ENCODE results near the gene SULT2B1.
"Not testable (repeated sequence)": the region's sequence is repeated elsewhere in the genome, so short reads cannot be mapped to it uniquely, and the experiment has no call there.

SULT2B1 gene

DNA sequence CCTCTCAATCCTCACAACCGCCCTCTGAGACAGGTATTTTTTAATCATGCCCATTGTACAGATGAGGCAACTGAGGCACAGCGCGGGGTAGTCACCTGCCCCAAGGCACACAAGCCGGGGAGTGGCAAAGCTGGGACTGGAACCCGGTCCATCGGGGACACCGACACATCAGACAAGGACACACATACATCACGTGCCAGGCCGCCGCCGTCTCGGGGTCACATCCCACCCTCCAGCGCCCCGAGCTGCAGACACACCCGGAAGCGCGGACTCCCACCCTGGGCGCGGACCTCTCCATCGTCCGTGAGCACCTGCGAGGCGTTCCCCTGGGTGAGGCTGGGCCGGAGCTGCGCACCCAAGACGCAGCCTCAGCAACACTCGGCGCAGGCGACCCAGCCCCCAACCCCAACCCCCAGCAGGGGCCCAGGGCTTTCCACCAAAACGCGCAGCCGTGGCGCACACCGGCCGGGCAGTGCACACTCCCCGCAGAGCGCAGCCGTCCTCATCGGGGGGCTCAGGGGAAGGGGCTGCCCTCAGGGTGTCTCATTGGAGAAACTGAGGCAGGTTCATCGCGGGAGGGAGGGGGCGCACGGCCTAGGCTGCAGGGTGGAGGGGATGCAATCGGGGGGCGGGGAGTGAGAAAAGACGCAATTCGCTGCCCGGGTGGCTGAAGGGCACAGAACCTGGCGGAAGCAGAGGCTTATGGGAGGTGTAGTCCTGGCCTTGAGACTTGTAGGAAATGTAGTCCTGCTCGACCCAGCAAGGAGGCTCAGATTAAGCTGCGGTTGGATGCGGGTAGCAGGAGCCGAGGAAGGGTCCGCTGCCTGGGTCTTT, 38.5 kb upstream of the SULT2B1 start:
- no peak overlapping the region for H3K4me3 Mint-ChIP-seq
- H3K9me3 Mint-ChIP-seq = no peaks in the 10 kb centered on the region
- no peaks in the 10 kb centered on the region for H3K36me3 Mint-ChIP-seq
- DNase-seq = peak; percentile 89
- H3K27me3 Mint-ChIP-seq = peaks cover 15% of the 10 kb centered on the region
- CTCF ChIA-PET = interaction anchor here (0.6 to 1.6 kb wide), 5 partner anchors 20 to 199 kb away, joined by 3 to 7 read pairs (median 4); no protein-coding TSS in a partner anchor
- H3K4me1 Mint-ChIP-seq = peaks cover 16% of the 10 kb centered on the region
- peak overlapping the region; percentile 76 for H3K27ac Mint-ChIP-seq

- peaks cover 16% of the 10 kb centered on the region for H3K4me1 Mint-ChIP-seq
- no peak for DNase-seq
- H3K9me3 Mint-ChIP-seq = no peaks in the 10 kb centered on the region
- H3K4me3 Mint-ChIP-seq = no peak overlapping the region
- H3K27me3 Mint-ChIP-seq = peaks cover 12% of the 10 kb centered on the region
- H3K36me3 Mint-ChIP-seq = no peaks in the 10 kb centered on the region
- peak overlapping the region; percentile 76 for H3K27ac Mint-ChIP-seq
- CTCF ChIA-PET = interaction anchor here (0.6 to 1.6 kb wide), 3 partner anchors 54 to 75 kb away, joined by 3 to 7 read pairs (median 4); no protein-coding TSS in a partner anchor
Observed at GRCh38 chr19:48514123-48514458, 37.9 kb upstream of the SULT2B1 start.

DNA sequence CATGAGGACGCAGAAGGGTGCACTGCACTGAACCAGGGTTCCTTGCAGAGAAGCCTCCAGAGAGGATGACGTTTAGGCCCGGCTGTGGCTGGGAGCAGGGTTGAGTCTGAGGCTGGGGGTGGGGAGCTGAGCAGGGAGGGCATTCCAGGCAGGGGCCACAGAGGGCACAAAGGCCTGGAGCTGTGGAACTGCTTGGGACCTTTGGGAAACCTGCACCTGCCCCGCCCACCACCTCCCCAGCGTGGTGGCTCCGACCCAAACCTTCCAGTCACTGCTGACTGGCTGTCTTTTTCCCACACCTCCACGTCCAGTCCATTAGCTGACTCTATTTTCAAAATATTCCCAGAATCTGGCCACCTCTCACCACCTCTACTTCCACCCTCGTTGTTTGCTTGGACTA, 35.4 kb upstream of the SULT2B1 start:
- Mint-ChIP-seq H3K27me3 (peaks cover 4% of the 10 kb centered on the region), H3K9me3 (no peaks in the 10 kb centered on the region), H3K4me3 (no peak overlapping the region), H3K27ac (no peak overlapping the region), H3K4me1 (peaks cover 6% of the 10 kb centered on the region), H3K36me3 (no peaks in the 10 kb centered on the region)
- CTCF ChIA-PET = interaction anchor here (2.9 kb wide), 1 partner anchor 68 kb away, joined by 10 read pairs; no protein-coding TSS in a partner anchor
- no peak for DNase-seq

GRCh38 chr19:48518207-48518606, 33.8 kb upstream of the SULT2B1 start:
- no peaks in the 10 kb centered on the region for H3K36me3 Mint-ChIP-seq
- peaks cover 4% of the 10 kb centered on the region for H3K27me3 Mint-ChIP-seq
- CTCF ChIA-PET = interaction anchor here (2.9 kb wide), 1 partner anchor 66 kb away, joined by 10 read pairs; no protein-coding TSS in a partner anchor
- no peaks in the 10 kb centered on the region for H3K9me3 Mint-ChIP-seq
- no peak overlapping the region for H3K4me3 Mint-ChIP-seq
- peaks cover 6% of the 10 kb centered on the region for H3K4me1 Mint-ChIP-seq
- no peak for DNase-seq
- no peak overlapping the region for H3K27ac Mint-ChIP-seq

- H3K27me3 Mint-ChIP-seq, H3K4me3 Mint-ChIP-seq, H3K27ac Mint-ChIP-seq, DNase-seq, H3K4me1 Mint-ChIP-seq, H3K9me3 Mint-ChIP-seq, H3K36me3 Mint-ChIP-seq: not testable (repeated sequence)
- CTCF ChIA-PET = interaction anchor here (2.9 kb wide), 1 partner anchor 65 kb away, joined by 10 read pairs; no protein-coding TSS in a partner anchor
Observed at GRCh38 chr19:48519426-48519825, 32.5 kb upstream of the SULT2B1 start.

DNA sequence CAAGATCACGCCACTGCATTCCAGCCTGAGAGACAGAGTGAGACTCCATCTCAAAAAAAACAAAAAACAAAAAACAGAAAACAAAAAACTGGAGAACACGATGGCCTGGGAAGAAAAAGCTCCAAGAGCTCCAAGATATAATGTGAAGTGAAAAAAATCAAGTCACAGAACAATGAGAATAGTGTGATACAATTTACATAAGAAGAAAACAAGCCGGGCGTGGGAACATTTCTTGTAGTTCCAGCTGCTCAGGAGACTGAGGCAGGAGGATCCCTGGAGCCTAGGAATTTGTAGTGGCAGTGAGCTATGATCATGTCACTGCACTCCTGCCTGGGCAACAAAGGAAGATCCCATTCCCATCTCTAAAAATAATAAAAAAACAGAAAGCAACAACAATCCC, 31.8 kb upstream of the SULT2B1 start:
- H3K4me1 Mint-ChIP-seq = no peaks in the 10 kb centered on the region
- peaks cover 8% of the 10 kb centered on the region for H3K27me3 Mint-ChIP-seq
- H3K4me3 Mint-ChIP-seq = no peak overlapping the region
- no peak overlapping the region for H3K27ac Mint-ChIP-seq
- peaks cover 10% of the 10 kb centered on the region for H3K9me3 Mint-ChIP-seq
- peaks cover 4% of the 10 kb centered on the region for H3K36me3 Mint-ChIP-seq
- no peak for DNase-seq
- CTCF ChIA-PET = no interaction called here

DNA sequence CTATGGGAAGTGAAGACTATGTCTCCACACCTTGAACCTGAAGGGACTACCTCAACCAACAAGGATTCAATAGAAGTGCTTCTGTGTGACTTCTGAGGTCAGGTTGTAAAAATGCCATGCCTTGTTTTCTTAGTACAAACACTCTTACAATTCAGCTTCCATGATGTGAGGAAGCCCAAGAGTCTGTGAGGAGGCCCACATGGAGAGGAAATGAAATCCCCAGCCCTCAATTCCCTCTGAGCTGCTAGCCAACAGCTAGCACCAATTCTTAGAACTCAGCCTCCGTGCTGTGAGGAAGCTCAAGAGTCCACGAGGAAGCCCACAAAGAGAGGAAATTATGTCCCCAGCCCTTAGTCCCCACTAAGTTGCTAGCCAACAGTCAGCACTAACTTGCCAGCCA, 27.8 kb upstream of the SULT2B1 start:
- CTCF ChIA-PET = interaction anchor here (2.4 kb wide), 1 partner anchor 60 kb away, joined by 8 read pairs; no protein-coding TSS in a partner anchor
- Mint-ChIP-seq H3K27me3 (peaks cover 7% of the 10 kb centered on the region), H3K27ac (no peak overlapping the region), H3K4me3 (no peak overlapping the region), H3K36me3 (peaks cover 5% of the 10 kb centered on the region), H3K4me1 (no peaks in the 10 kb centered on the region), H3K9me3 (peaks cover 28% of the 10 kb centered on the region)
- DNase-seq = no peak

DNA sequence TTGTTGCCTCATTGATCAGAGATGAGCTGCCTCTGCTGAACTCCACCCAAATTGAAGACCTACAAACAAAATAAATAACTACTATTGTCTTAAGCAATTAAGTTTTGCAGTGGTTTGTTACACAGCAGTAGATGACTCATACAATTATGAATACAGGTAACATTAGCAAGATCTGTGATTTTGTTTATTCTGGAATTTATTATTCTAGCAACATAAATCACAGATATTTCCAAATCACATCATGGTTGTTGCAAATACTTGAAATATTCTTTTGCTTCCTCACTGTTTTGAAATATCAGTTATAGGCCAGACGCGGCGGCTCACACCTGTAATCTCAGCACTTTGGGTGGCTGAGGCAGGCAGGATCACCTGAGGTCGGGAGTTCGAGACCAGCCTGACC, 27.2 kb upstream of the SULT2B1 start:
- no peak overlapping the region for H3K4me3 Mint-ChIP-seq
- no peak overlapping the region for H3K27ac Mint-ChIP-seq
- peaks cover 30% of the 10 kb centered on the region for H3K9me3 Mint-ChIP-seq
- no peaks in the 10 kb centered on the region for H3K4me1 Mint-ChIP-seq
- H3K27me3 Mint-ChIP-seq = peaks cover 7% of the 10 kb centered on the region
- DNase-seq = no peak
- H3K36me3 Mint-ChIP-seq = peaks cover 5% of the 10 kb centered on the region
- CTCF ChIA-PET = interaction anchor here (1.1 to 2.4 kb wide), 2 partner anchors 59 to 60 kb away, joined by 3 to 8 read pairs; no protein-coding TSS in a partner anchor

GRCh38 chr19:48529156-48529555, 22.8 kb upstream of the SULT2B1 start:
- no peak for DNase-seq
- H3K36me3 Mint-ChIP-seq = peaks cover 5% of the 10 kb centered on the region
- H3K9me3 Mint-ChIP-seq = peaks cover 27% of the 10 kb centered on the region
- CTCF ChIA-PET = no interaction called here
- peaks cover 11% of the 10 kb centered on the region for H3K27me3 Mint-ChIP-seq
- H3K27ac Mint-ChIP-seq = no peak overlapping the region
- no peaks in the 10 kb centered on the region for H3K4me1 Mint-ChIP-seq
- H3K4me3 Mint-ChIP-seq = no peak overlapping the region

DNA sequence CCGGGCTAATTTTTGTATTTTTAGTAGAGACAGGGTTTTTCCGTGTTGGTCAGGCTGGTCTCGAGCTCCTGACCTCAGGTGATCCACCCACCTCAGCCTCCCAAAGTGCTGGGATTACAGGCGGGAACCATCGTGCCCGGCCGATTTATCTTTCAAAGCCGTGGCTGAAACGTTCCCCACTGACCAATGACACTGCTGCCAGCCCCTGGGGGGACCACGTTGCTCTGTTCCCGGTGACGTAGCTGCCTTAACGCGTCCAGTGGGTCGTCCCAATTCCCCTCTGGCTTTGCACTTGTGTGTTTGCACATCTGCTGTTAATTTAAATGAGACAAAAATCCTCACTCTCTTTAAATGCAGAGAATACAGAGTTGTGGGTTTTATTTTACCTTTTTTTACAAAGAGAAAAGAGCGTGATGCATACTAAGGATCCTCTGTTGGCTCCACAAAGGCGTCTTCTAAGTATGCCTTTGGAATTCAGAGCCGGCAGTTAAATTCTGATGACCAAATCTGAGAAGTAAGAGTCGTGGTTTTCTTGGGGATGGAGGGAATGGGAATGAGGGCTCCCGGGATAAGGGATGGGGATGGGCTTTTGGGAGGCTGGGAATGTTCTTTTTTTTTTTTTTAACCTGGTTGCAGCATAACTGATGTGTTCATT, 21.8 kb upstream of the SULT2B1 start:
- H3K4me3 Mint-ChIP-seq = no peak overlapping the region
- no peaks in the 10 kb centered on the region for H3K4me1 Mint-ChIP-seq
- peaks cover 1% of the 10 kb centered on the region for H3K36me3 Mint-ChIP-seq
- peaks cover 21% of the 10 kb centered on the region for H3K9me3 Mint-ChIP-seq
- H3K27me3 Mint-ChIP-seq = peaks cover 7% of the 10 kb centered on the region
- no peak for DNase-seq
- CTCF ChIA-PET = no interaction called here
- H3K27ac Mint-ChIP-seq = no peak overlapping the region

DNA sequence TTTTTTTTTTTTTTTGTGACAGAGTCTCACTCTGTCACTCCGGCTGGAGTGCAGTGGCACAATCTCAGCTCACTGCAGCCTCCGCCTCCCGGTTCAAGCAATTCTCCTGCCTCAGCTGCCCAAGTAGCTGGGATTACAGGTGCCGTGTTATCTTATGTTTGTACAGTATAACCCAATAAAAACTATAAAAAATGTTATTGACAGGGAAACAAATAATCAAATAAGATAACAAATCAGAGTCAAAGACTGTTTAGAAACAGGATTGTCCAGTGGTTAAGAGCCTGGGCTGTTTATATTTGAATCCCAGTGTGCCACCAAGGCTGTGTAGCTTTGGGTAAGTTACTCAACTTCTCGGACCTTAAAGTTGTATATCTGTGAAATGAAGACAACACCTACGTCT, 21.2 kb upstream of the SULT2B1 start:
- no peak overlapping the region for H3K4me3 Mint-ChIP-seq
- peaks cover 21% of the 10 kb centered on the region for H3K9me3 Mint-ChIP-seq
- H3K27me3 Mint-ChIP-seq = peaks cover 7% of the 10 kb centered on the region
- H3K27ac Mint-ChIP-seq = no peak overlapping the region
- CTCF ChIA-PET = no interaction called here
- DNase-seq = no peak
- H3K36me3 Mint-ChIP-seq = peaks cover 1% of the 10 kb centered on the region
- no peaks in the 10 kb centered on the region for H3K4me1 Mint-ChIP-seq

DNA sequence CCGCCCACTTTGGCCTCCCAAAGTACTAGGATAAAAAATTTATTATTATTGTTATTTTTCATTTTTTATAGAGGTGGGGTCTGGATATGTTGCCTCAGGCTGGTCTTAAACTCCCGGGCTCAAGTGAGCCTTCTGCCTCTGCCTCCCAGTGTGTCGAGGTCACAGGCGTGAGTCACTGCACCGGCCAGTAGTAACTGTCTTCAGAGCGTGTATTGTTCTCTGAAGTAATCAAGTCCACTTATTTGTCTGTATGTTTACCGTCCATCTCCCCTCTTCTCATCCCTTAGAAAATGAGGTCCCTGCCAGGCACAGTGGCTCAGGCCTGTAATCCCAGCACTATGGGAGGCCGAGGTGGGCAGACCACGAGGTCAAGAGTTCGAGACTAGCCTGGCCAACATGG, 18.2 kb upstream of the SULT2B1 start:
- DNase-seq = no peak
- Mint-ChIP-seq H3K4me1 (no peaks in the 10 kb centered on the region), H3K27me3 (peaks cover 4% of the 10 kb centered on the region), H3K9me3 (peaks cover 5% of the 10 kb centered on the region), H3K36me3 (no peaks in the 10 kb centered on the region), H3K4me3 (no peak overlapping the region), H3K27ac (no peak overlapping the region)
- CTCF ChIA-PET = no interaction called here

DNA sequence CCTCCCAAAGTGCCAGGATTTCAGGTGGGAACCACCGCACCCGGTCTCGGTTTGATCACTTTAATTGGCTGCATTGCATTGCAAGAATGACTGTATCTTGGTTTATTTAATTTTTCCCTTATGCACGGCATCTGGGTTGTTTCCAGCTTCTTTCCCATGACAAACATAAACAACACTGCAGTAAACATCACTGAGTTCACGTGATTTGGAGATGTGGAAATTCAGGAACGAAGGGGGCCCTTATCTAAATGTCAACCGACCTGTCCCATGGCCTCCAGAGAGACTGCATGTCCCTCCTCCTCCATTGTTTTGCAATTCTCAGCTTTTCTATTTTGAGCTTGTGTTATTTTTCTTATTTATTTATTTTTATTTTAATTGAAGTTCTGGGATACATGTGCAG, 14.4 kb upstream of the SULT2B1 start:
- CTCF ChIA-PET = no interaction called here
- Mint-ChIP-seq H3K4me3 (no peak overlapping the region), H3K27ac (no peak overlapping the region), H3K36me3 (no peaks in the 10 kb centered on the region), H3K27me3 (no peaks in the 10 kb centered on the region), H3K4me1 (no peaks in the 10 kb centered on the region), H3K9me3 (no peaks in the 10 kb centered on the region)
- no peak for DNase-seq

DNA sequence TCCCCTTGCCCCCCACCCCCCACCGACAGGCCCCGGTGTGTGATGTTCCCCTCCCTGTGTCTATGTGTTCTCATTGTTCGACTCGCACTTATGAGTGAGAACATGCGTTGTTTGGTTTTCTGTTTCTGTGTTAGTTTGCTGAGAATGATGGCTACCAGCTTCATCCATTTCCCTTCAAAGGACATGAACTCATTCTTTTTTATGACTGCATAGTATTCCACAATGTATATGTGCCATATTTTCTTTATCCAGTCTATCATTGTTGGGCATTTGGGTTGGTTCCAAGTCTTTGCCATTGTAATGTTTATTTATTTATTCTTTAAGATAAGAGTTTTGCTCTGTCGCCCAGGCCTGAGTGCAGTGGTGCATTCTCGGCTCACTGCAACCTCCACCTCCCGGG, 13.9 kb upstream of the SULT2B1 start:
- DNase-seq, H3K27me3 Mint-ChIP-seq, H3K4me3 Mint-ChIP-seq, H3K36me3 Mint-ChIP-seq, H3K27ac Mint-ChIP-seq, H3K9me3 Mint-ChIP-seq, H3K4me1 Mint-ChIP-seq, CTCF ChIA-PET: not testable (repeated sequence)

Measured in activated naive CD4-positive, alpha-beta T cell treated with anti-CD3 and anti-CD28 coated beads, Interleukin-2, amount 10 ng/mL, durations not matched to agents 7 days and 5 days (primary cell).